PFSK-1 (cell line): ENCODE measurements around the gene THOC6.

Experiments
- FOXP2 ChIP-seq: optimal IDR thresholded peaks from 2 replicates; pipeline ENCODE3; 2011; ENCODE audit warnings: borderline replicate concordance, control low read depth, inconsistent platforms; ENCODE audit not compliant: insufficient read depth; ENCODE audit errors: extremely low read length, extremely low read depth
- POLR2AphosphoS5 ChIP-seq: IDR thresholded peaks from 2 replicates; pipeline ENCODE4 v1.6.1; 2012; ENCODE audit warnings: low read depth, mild to moderate bottlenecking, control low read depth, low read length, moderate library complexity
- REST ChIP-seq, 2 experiments: IDR thresholded peaks; 2 replicates each; pipeline versions ENCODE4 v1.6.1 to v1.8.0; 2011 to 2012; ENCODE audit warnings: low read depth in 2 of 2, low read length in 2 of 2, control low read depth in 1 of 2, inconsistent platforms in 1 of 2, mild to moderate bottlenecking in 1 of 2, moderate library complexity in 1 of 2; ENCODE audit not compliant: insufficient read depth in 1 of 2
- SIN3A ChIP-seq: IDR thresholded peaks from 2 replicates; pipeline ENCODE4 v1.6.1; 2012; ENCODE audit warnings: mild to moderate bottlenecking, low read length, moderate library complexity, borderline replicate concordance; ENCODE audit not compliant: insufficient read depth
- TAF1 ChIP-seq: IDR thresholded peaks from 2 replicates; pipeline ENCODE4 v1.6.1; 2012; ENCODE audit warnings: low read length, control low read depth, borderline replicate concordance; ENCODE audit not compliant: insufficient read depth

Gene THOC6

GRCh38 chr16:3007059-3007956, 16.5 kb upstream of the THOC6 start:
- TF ChIP-seq FOXP2 (no peak), REST (IDR thresholded peaks at IDR 0.05; ENCODE audit: insufficient read depth in 1 of 2, low read depth in 2 of 2, low read length in 2 of 2) (no peak), SIN3A (no peak), TAF1 (no peak), POLR2AphosphoS5 (no peak)

- TF ChIP-seq FOXP2: no peak
Observed at GRCh38 chr16:3007957-3008689, 15.7 kb upstream of the THOC6 start.

GRCh38 chr16:3008690-3009037, 15.2 kb upstream of the THOC6 start:
- TF ChIP-seq FOXP2 (no peak), SIN3A (no peak), POLR2AphosphoS5 (no peak), REST (IDR thresholded peaks at IDR 0.05; ENCODE audit: insufficient read depth in 1 of 2, low read depth in 2 of 2, low read length in 2 of 2) (no peak), TAF1 (no peak)

GRCh38 chr16:3009568-3010390, 14.1 kb upstream of the THOC6 start:
- no peak for TF ChIP-seq SIN3A
- no peak for TF ChIP-seq FOXP2
- no peak for TF ChIP-seq TAF1
- no peak for TF ChIP-seq REST (IDR thresholded peaks at IDR 0.05; ENCODE audit: insufficient read depth in 1 of 2, low read depth in 2 of 2, low read length in 2 of 2)
- no peak for TF ChIP-seq POLR2AphosphoS5

GRCh38 chr16:3010510-3010909, 13.3 kb upstream of the THOC6 start:
- TF ChIP-seq SIN3A (no peak), REST (IDR thresholded peaks at IDR 0.05; ENCODE audit: insufficient read depth in 1 of 2, low read depth in 2 of 2, low read length in 2 of 2) (no peak), FOXP2 (no peak), POLR2AphosphoS5 (no peak), TAF1 (no peak)
